Measurements from ENCODE around the gene GRK5.

The GRK5 gene

GRCh38 chr10:119305860-119306513 is 98.6 kb downstream of the GRK5 start:
- Histone ChIP-seq H4K20me1 (ENCODE audit: low read depth, low read length) (no peaks in the 10 kb centered on the region), H3K36me3 (ENCODE audit: low read length) (no peaks in the 10 kb centered on the region), H2AFZ (ENCODE audit: low read depth, low read length, severe bottlenecking) (no peak overlapping the region), H3K9ac (ENCODE audit: low read length) (peak overlapping the region; percentile 69), H3K4me2 (ENCODE audit: low read depth, low read length, poor library complexity, severe bottlenecking) (peak overlapping the region; percentile 91), H3K79me2 (ENCODE audit: insufficient read depth, low read length) (peaks cover 3% of the 10 kb centered on the region; the same call in 1 of the 2 replicates), H3K9me2 (replicated peaks; ENCODE audit: insufficient read depth, low read length) (no peaks in the 10 kb centered on the region), H3K4me3 (ENCODE audit: insufficient read depth, low read length, poor library complexity, severe bottlenecking) (peak overlapping the region; percentile 54), H3K27me3 (ENCODE audit: low read length) (no peaks in the 10 kb centered on the region), H3K9me3 (ENCODE audit: insufficient read depth, low read length) (no peaks in the 10 kb centered on the region), H3K27ac (ENCODE audit: low read depth, low read length) (peak overlapping the region; percentile 98), H3F3A (ENCODE audit: insufficient read depth) (peaks cover 23% of the 10 kb centered on the region)
- TF ChIP-seq CTCF (IDR thresholded peaks at IDR 0.05; ENCODE audit: insufficient read depth, low read length, poor library complexity, severe bottlenecking) (no peak), EZH2phosphoT487 (conservative IDR thresholded peaks at IDR 0.05; ENCODE audit: low read length) (no peak)

- peak overlapping the region; percentile 69 for H3K9ac ChIP-seq (ENCODE audit: low read length)
- H3F3A ChIP-seq (ENCODE audit: insufficient read depth), result peaks cover 23% of the 10 kb centered on the region
- H3K4me3 ChIP-seq (ENCODE audit: insufficient read depth, low read length, poor library complexity, severe bottlenecking), result peak overlapping the region; percentile 54
- H3K4me2 ChIP-seq (ENCODE audit: low read depth, low read length, poor library complexity, severe bottlenecking), result peak overlapping the region; percentile 91
- H3K9me2 ChIP-seq (replicated peaks; ENCODE audit: insufficient read depth, low read length), result no peaks in the 10 kb centered on the region
- peak overlapping the region; percentile 98 for H3K27ac ChIP-seq (ENCODE audit: low read depth, low read length)
- H3K9me3 ChIP-seq (ENCODE audit: insufficient read depth, low read length), result no peaks in the 10 kb centered on the region
- no peak overlapping the region for H2AFZ ChIP-seq (ENCODE audit: low read depth, low read length, severe bottlenecking)
- no peaks in the 10 kb centered on the region for H3K36me3 ChIP-seq (ENCODE audit: low read length)
- H4K20me1 ChIP-seq (ENCODE audit: low read depth, low read length), result no peaks in the 10 kb centered on the region
- TF ChIP-seq EZH2phosphoT487 (conservative IDR thresholded peaks at IDR 0.05; ENCODE audit: low read length) (no peak), CTCF (IDR thresholded peaks at IDR 0.05; ENCODE audit: insufficient read depth, low read length, poor library complexity, severe bottlenecking) (peak; percentile 74)
- H3K27me3 ChIP-seq (ENCODE audit: low read length), result no peaks in the 10 kb centered on the region
- H3K79me2 ChIP-seq (ENCODE audit: insufficient read depth, low read length), result peaks cover 3% of the 10 kb centered on the region; the same call in 1 of the 2 replicates
Observed at GRCh38 chr10:119306514-119306951, 99.2 kb downstream of the GRK5 start.

- Histone ChIP-seq H3K9me3 (ENCODE audit: insufficient read depth, low read length) (no peaks in the 10 kb centered on the region), H2AFZ (ENCODE audit: low read depth, low read length, severe bottlenecking) (no peak overlapping the region), H3K36me3 (ENCODE audit: low read length) (no peaks in the 10 kb centered on the region), H3K9me2 (replicated peaks; ENCODE audit: insufficient read depth, low read length) (no peaks in the 10 kb centered on the region), H3K4me3 (ENCODE audit: insufficient read depth, low read length, poor library complexity, severe bottlenecking) (peak overlapping the region; percentile 54), H3K79me2 (ENCODE audit: insufficient read depth, low read length) (peaks cover 3% of the 10 kb centered on the region; the same call in 1 of the 2 replicates), H3F3A (ENCODE audit: insufficient read depth) (peaks cover 23% of the 10 kb centered on the region), H3K9ac (ENCODE audit: low read length) (peak overlapping the region; percentile 69), H3K27ac (ENCODE audit: low read depth, low read length) (peak overlapping the region; percentile 98), H3K4me2 (ENCODE audit: low read depth, low read length, poor library complexity, severe bottlenecking) (peak overlapping the region; percentile 91), H4K20me1 (ENCODE audit: low read depth, low read length) (no peaks in the 10 kb centered on the region), H3K27me3 (ENCODE audit: low read length) (no peaks in the 10 kb centered on the region)
- TF ChIP-seq CTCF (IDR thresholded peaks at IDR 0.05; ENCODE audit: insufficient read depth, low read length, poor library complexity, severe bottlenecking), result no peak
- TF ChIP-seq EZH2phosphoT487 (conservative IDR thresholded peaks at IDR 0.05; ENCODE audit: low read length), result no peak
Observed at GRCh38 chr10:119306986-119307392, 99.6 kb downstream of the GRK5 start.
